Measurements from ENCODE around the gene L2HGDH. TPM values are rescaled to one million over a fixed set of nuclear protein-coding genes. Genes with fewer than 3 reads are reported as not detected.

L2HGDH gene
- total RNA-seq, 2 experiments from 2014 or later = 8.7 to 19.8 TPM

GRCh38 chr14:50338587-50338986, 26.6 kb upstream of the L2HGDH start:
- H3K4me1 ChIP-seq (ENCODE audit: insufficient read depth, low read length, poor library complexity, severe bottlenecking) = no peaks in the 10 kb centered on the region
- no peaks in the 10 kb centered on the region for H3K9me2 ChIP-seq (ENCODE audit: insufficient read depth, low read length)
- POLR2A ChIA-PET = no interaction called here
- no TSS peak for BruUV-seq (replicated peaks)
- CTCF ChIA-PET (ENCODE audit: unreplicated experiment) = no interaction called here
- H3K27ac ChIP-seq (ENCODE audit: low read depth, low read length, poor library complexity, severe bottlenecking) = no peak overlapping the region
- H2AFZ ChIP-seq (ENCODE audit: low read length) = no peak overlapping the region
- intact Hi-C loops (cut with micrococcal nuclease; ENCODE audit: unreplicated experiment) = no loop called here
- no peak overlapping the region for H3K4me3 ChIP-seq (ENCODE audit: low read depth, low read length, poor library complexity, severe bottlenecking)
- no peak for DNase-seq (ENCODE audit: low spot score)
- H3K36me3 ChIP-seq (ENCODE audit: insufficient read depth, low read length) = no peaks in the 10 kb centered on the region
- H4K20me1 ChIP-seq (ENCODE audit: insufficient read depth, low read length) = no peaks in the 10 kb centered on the region
- TF ChIP-seq CTCF (conservative IDR thresholded peaks at IDR 0.05; ENCODE audit: low read length) (no peak), EZH2phosphoT487 (IDR thresholded peaks at IDR 0.05; ENCODE audit: borderline replicate concordance, low read depth, low read length) (no peak)
- no peaks in the 10 kb centered on the region for H3K79me2 ChIP-seq (ENCODE audit: insufficient read depth, low read depth, low read length)
- H3K9me3 ChIP-seq (ENCODE audit: low read length) = no peaks in the 10 kb centered on the region
- no peak overlapping the region for H3K4me2 ChIP-seq (ENCODE audit: low read length)

- no peaks in the 10 kb centered on the region for H3K4me1 ChIP-seq (ENCODE audit: insufficient read depth, low read length, poor library complexity, severe bottlenecking)
- no peaks in the 10 kb centered on the region for H3K9me3 ChIP-seq (ENCODE audit: low read length)
- no peaks in the 10 kb centered on the region for H3K79me2 ChIP-seq (ENCODE audit: insufficient read depth, low read depth, low read length)
- intact Hi-C loops (cut with micrococcal nuclease; ENCODE audit: unreplicated experiment) = no loop called here
- H4K20me1 ChIP-seq (ENCODE audit: insufficient read depth, low read length) = no peaks in the 10 kb centered on the region
- no peaks in the 10 kb centered on the region for H3K36me3 ChIP-seq (ENCODE audit: insufficient read depth, low read length)
- ChIA-PET CTCF (ENCODE audit: unreplicated experiment) (no interaction called here), POLR2A (interaction anchor here (0.9 to 1.5 kb wide), 2 partner anchors 10 to 110 kb away, joined by 3 to 5 read pairs; no protein-coding TSS in a partner anchor)
- no peak overlapping the region for H3K4me3 ChIP-seq (ENCODE audit: low read depth, low read length, poor library complexity, severe bottlenecking)
- no peak overlapping the region for H2AFZ ChIP-seq (ENCODE audit: low read length)
- BruUV-seq (replicated peaks) = no TSS peak
- no peaks in the 10 kb centered on the region for H3K9me2 ChIP-seq (ENCODE audit: insufficient read depth, low read length)
- no peak for DNase-seq (ENCODE audit: low spot score)
- no peak overlapping the region for H3K27ac ChIP-seq (ENCODE audit: low read depth, low read length, poor library complexity, severe bottlenecking)
- no peak for TF ChIP-seq EZH2phosphoT487 (IDR thresholded peaks at IDR 0.05; ENCODE audit: borderline replicate concordance, low read depth, low read length)
- no peak for TF ChIP-seq CTCF (conservative IDR thresholded peaks at IDR 0.05; ENCODE audit: low read length)
- H3K4me2 ChIP-seq (ENCODE audit: low read length) = no peak overlapping the region; the same call in 1 of the 2 replicates
Observed at GRCh38 chr14:50335989-50336824, 24.2 kb upstream of the L2HGDH start.

DNA sequence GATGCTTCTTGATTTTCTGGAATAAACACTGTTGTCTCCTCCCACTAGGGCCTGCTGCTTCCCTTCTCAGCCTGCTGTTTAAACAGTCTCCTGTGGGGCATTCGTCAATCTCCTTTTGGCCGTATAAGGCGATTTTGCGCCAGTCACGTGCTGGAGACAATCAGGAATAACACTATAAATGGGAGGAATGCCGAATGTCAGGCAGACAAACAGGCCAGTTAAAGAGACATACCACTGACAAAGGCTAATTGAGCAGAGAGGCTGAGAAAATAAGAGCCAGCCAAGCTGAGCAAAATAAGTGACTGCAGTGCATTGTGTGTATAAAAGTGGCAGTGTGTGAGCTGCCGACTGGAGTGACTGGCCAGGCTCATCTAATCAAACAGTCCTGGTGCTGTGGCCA, 23.4 kb upstream of the L2HGDH start:
- no peaks in the 10 kb centered on the region for H3K9me3 ChIP-seq (ENCODE audit: low read length)
- no TSS peak for BruUV-seq (replicated peaks)
- no peak overlapping the region for H3K4me2 ChIP-seq (ENCODE audit: low read length)
- H3K9me2 ChIP-seq (ENCODE audit: insufficient read depth, low read length) = no peaks in the 10 kb centered on the region
- CTCF ChIA-PET (ENCODE audit: unreplicated experiment) = no interaction called here
- intact Hi-C loops (cut with micrococcal nuclease; ENCODE audit: unreplicated experiment) = no loop called here
- no peaks in the 10 kb centered on the region for H3K4me1 ChIP-seq (ENCODE audit: insufficient read depth, low read length, poor library complexity, severe bottlenecking)
- H3K36me3 ChIP-seq (ENCODE audit: insufficient read depth, low read length) = no peaks in the 10 kb centered on the region; the same call in 1 of the 2 replicates
- no peaks in the 10 kb centered on the region for H3K79me2 ChIP-seq (ENCODE audit: insufficient read depth, low read depth, low read length)
- H2AFZ ChIP-seq (ENCODE audit: low read length) = no peak overlapping the region
- H4K20me1 ChIP-seq (ENCODE audit: insufficient read depth, low read length) = no peaks in the 10 kb centered on the region
- no peak overlapping the region for H3K27ac ChIP-seq (ENCODE audit: low read depth, low read length, poor library complexity, severe bottlenecking)
- no peak for TF ChIP-seq CTCF (conservative IDR thresholded peaks at IDR 0.05; ENCODE audit: low read length)
- TF ChIP-seq EZH2phosphoT487 (IDR thresholded peaks at IDR 0.05; ENCODE audit: borderline replicate concordance, low read depth, low read length) = no peak
- POLR2A ChIA-PET = interaction anchor here (0.6 to 1.5 kb wide), 4 partner anchors 11 to 110 kb away, joined by 3 to 6 read pairs (median 4); no protein-coding TSS in a partner anchor
- H3K4me3 ChIP-seq (ENCODE audit: low read depth, low read length, poor library complexity, severe bottlenecking) = no peak overlapping the region
- no peak for DNase-seq (ENCODE audit: low spot score)
